Kidney epithelial cell (primary cell): Measurements from ENCODE around the gene THAP11. TPM values are rescaled to one million over a fixed set of nuclear protein-coding genes. Genes with fewer than 3 reads are reported as not detected.
A peak's percentile ranks its signal among the peaks of the same experiment; 100 is the strongest.
"Not testable (repeated sequence)": the region's sequence is repeated elsewhere in the genome, so short reads cannot be mapped to it uniquely, and the experiment has no call there.

Experiments
- DNase-seq: peaks from one replicate; pipeline ENCODE4 v3.0.0-alpha.2; 2010; ENCODE audit warnings: low read depth
- H3K27me3 ChIP-seq: 2 replicates; pipeline ENCODE4 v1.6.0; 2011; ENCODE audit warnings: low read length; ENCODE audit not compliant: control insufficient read depth, insufficient read depth
- H3K36me3 ChIP-seq: 2 replicates; pipeline ENCODE4 v1.5.1; 2011; ENCODE audit warnings: low read length; ENCODE audit not compliant: control insufficient read depth, insufficient read depth
- H3K4me3 ChIP-seq: 2 replicates; pipeline ENCODE4 v1.5.1; 2011; ENCODE audit warnings: low read depth, mild to moderate bottlenecking, control low read depth, low read length
- total RNA-seq: library from RNA; depleted of rRNA; stranded (reverse); fragments of >200 nt; gene quantifications from 2 replicates; pipeline ENCODE4 v1.2.3, GENCODE V29; 2015
- TF ChIP-seq, protein P1 (sequence below): IDR thresholded peaks from 2 replicates; pipeline ENCODE4 v1.5.1; 2011; ENCODE audit warnings: mild to moderate bottlenecking, moderate library complexity, low read length, control low read depth, inconsistent platforms; ENCODE audit not compliant: insufficient read depth, poor library complexity, severe bottlenecking

THAP11 gene
- total RNA-seq, 1 donor from 2014 or later: 38.3 TPM

DNA sequence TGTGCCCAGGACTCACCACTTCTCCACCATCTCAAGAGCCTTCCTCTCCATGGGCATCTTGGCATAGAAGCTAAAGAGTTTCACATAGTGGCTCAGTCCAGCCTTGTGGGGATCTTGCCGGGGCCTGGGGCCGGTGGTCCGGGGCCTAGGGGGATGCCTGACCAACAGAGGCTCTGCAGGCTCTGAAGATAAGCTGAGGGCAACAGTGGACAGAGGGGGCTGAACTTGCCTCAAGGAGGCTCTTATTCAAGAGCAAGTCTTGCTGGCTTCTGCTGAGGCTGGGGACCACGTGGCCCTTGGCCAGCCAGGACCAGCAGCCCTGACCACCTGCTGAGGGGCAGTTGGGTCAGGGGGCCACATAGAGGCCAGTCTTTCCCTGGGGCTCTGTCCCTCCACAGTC lies 13.5 kb upstream of the THAP11 start:
- TF ChIP-seq, protein P1, sequence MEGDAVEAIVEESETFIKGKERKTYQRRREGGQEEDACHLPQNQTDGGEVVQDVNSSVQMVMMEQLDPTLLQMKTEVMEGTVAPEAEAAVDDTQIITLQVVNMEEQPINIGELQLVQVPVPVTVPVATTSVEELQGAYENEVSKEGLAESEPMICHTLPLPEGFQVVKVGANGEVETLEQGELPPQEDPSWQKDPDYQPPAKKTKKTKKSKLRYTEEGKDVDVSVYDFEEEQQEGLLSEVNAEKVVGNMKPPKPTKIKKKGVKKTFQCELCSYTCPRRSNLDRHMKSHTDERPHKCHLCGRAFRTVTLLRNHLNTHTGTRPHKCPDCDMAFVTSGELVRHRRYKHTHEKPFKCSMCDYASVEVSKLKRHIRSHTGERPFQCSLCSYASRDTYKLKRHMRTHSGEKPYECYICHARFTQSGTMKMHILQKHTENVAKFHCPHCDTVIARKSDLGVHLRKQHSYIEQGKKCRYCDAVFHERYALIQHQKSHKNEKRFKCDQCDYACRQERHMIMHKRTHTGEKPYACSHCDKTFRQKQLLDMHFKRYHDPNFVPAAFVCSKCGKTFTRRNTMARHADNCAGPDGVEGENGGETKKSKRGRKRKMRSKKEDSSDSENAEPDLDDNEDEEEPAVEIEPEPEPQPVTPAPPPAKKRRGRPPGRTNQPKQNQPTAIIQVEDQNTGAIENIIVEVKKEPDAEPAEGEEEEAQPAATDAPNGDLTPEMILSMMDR: no peak
- Histone ChIP-seq H3K27me3 (no peaks in the 10 kb centered on the region), H3K4me3 (no peak overlapping the region), H3K36me3 (no peaks in the 10 kb centered on the region)
- no peak for DNase-seq

DNA sequence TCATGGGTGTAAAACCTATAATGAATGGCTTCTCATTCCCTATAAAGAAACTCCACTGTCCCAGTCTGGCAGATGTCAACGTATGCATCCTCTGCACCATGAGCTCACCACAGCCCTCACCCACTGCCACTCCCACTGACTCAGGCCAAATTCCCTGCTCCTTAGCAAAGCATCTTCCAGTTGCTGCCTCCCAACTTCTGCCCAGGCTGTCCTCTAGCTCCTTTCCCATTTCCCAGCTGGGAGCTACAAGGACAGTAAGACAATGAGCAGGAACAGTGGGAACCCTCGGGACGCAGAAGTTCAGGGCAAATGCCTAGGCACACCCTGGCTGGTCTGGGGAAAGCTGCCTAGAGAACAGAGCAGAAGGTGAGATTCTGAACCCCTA lies 9.1 kb upstream of the THAP11 start:
- no peak for DNase-seq
- TF ChIP-seq, protein P1: no peak
- Histone ChIP-seq H3K36me3 (no peaks in the 10 kb centered on the region), H3K4me3 (peak overlapping the region; percentile 70), H3K27me3 (no peaks in the 10 kb centered on the region)

DNA sequence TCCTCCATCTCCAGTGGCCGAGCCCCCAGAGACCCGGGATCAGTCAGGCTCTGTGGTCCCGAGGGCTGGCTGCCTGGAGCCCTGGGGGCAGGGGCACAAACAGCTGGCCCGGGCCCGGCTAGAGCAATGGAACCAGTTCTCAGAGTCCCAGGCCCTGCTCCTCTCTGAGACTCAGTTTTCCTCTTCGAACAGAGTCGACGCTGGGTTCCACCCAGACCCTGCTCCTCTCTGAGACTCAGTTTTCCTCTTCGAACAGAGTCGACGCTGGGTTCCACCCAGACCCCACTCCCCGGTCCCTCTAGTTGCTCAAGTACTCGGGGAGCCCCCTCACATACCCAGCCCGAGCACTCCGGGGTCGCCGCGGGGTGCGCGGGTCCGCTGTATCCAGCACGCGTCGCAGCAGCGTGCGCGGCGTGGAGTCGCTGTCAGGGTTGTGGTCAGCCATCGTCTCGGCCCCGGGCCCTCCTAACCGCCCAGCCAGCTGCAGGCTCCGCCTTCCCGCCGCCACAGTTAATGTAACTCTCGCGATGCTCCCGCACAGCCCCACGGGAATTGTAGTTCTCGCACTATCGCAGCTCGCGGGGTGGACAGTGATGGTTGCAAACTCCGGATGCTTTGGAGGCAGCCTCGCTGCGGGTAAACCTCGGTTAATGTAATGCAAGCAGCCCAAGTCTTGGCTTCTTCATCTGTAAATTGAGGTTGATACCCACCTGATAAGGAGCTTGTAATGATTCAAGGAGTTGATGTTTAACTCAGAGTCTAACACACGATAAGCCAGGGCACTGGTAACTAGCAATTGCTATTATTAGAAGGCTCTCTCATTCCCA lies 8.5 kb upstream of the THAP11 start:
- no peak for DNase-seq
- TF ChIP-seq, protein P1: no peak
- H3K4me3 ChIP-seq: peak overlapping the region; percentile 70
- no peaks in the 10 kb centered on the region for H3K36me3 ChIP-seq
- H3K27me3 ChIP-seq: no peaks in the 10 kb centered on the region

DNA sequence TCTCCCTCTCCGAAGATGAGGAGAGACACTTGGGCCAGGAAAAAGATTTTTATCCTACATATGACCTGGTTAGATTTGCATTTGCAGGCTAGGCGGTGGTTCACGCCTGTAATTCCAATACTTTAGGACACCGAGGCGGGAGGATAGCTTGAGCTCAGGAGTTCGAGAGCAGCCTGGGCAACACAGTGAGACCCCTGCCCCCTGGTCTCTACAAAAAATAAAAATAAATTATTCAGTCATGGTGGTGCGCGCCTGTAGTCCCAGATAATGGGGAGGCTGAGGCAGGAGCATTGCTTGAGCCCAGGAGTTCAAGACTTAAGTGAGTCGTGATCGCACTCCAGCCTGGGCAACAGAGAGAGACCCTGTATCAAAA lies 7.9 kb upstream of the THAP11 start:
- TF ChIP-seq, protein P1: no peak
- no peak for DNase-seq
- H3K4me3 ChIP-seq: no peak overlapping the region
- no peaks in the 10 kb centered on the region for H3K27me3 ChIP-seq
- no peaks in the 10 kb centered on the region for H3K36me3 ChIP-seq

DNA sequence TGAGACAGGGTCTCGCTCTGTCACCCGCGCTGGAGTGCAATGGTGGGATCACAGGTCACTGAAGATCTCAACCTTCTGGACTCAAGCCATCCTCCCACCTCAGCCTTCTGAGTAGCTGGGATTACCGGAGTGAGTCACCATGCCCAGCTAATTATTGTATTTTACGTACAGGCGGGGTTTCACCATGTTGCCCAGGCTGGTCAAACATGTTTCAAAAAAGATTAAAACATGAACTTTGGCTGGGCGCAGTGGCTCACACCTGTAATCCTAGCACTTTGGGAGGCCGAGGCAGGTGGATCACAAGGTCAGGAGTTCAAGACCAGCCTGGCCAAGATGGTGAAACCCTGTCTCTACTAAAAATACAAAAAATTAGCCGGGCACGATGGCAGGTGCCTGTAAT lies 4.9 kb upstream of the THAP11 start:
- DNase-seq, H3K36me3 ChIP-seq, H3K27me3 ChIP-seq, H3K4me3 ChIP-seq: not testable (repeated sequence)

DNA sequence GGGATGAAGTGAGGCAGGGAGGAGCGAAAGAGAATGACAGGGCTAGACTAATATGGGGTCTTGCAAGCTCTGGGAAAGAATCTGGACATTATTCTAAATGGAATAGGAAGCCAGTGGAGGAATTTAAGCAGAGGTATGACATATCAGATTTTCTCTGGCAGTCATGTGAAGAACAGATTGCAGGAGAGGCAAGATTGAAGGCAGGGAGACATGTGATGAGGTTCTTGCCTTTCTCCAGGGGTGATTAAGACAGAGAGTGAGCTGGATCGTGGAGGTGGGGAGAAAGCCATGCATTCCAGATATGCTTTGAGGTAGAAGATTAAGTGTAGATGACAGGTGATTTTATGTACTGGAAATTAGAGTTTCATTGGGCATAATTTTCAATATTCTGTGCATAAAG lies 4.3 kb upstream of the THAP11 start:
- Histone ChIP-seq H3K27me3 (no peaks in the 10 kb centered on the region), H3K4me3 (no peak overlapping the region), H3K36me3 (no peaks in the 10 kb centered on the region)
- TF ChIP-seq, protein P1: no peak
- no peak for DNase-seq
